CD14-positive monocyte (primary cell): ENCODE data around the gene DAB2IP. TPM values are rescaled to one million over a fixed set of nuclear protein-coding genes. Genes with fewer than 3 reads are reported as not detected.

Source experiments
- DNase-seq, 3 donors: peaks; one replicate each; pipeline ENCODE4 v3.0.0-alpha.2; 2011 to 2022
- H2AFZ ChIP-seq: 2 replicates; pipeline ENCODE4 v1.6.0; 2012; ENCODE audit warnings: mild to moderate bottlenecking, low read depth, low read length, inconsistent platforms; ENCODE audit not compliant: insufficient read depth, poor library complexity, severe bottlenecking
- H3K27ac ChIP-seq, 2 donors: 1 replicate in 1 of 2; 2 replicates in 1 of 2; pipeline ENCODE4 v1.5.1; 2012 to 2013; ENCODE audit warnings: low read length in 2 of 2, control low read depth in 1 of 2, inconsistent platforms in 1 of 2, low read depth in 1 of 2, mild to moderate bottlenecking in 1 of 2
- H3K27me3 ChIP-seq, 2 donors: one replicate each; pipeline versions ENCODE4 v1.6.0 to v1.6.1; 2011 to 2013; ENCODE audit warnings: low read length in 2 of 2; ENCODE audit not compliant: control insufficient read depth in 2 of 2, insufficient read depth in 2 of 2
- H3K36me3 ChIP-seq, 2 donors: replicated peaks in 1 of 2; 1 replicate in 1 of 2; 2 replicates in 1 of 2; pipeline versions ENCODE4 v1.5.1 to v1.6.1; 2012 to 2013; ENCODE audit warnings: low read length in 2 of 2, control low read depth in 1 of 2, inconsistent platforms in 1 of 2, mild to moderate bottlenecking in 1 of 2; ENCODE audit not compliant: insufficient read depth in 2 of 2, control insufficient read depth in 1 of 2
- H3K4me1 ChIP-seq, 2 donors: 1 replicate in 1 of 2; 2 replicates in 1 of 2; pipeline versions ENCODE4 v1.5.1 to v1.6.1; 2012 to 2013; ENCODE audit warnings: low read length in 2 of 2, control low read depth in 1 of 2, inconsistent platforms in 1 of 2, mild to moderate bottlenecking in 1 of 2, moderate library complexity in 1 of 2; ENCODE audit not compliant: insufficient read depth in 2 of 2, control insufficient read depth in 1 of 2
- H3K4me2 ChIP-seq: replicated peaks from 2 replicates; pipeline ENCODE3; 2012; ENCODE audit warnings: low read length, moderate library complexity, mild to moderate bottlenecking; ENCODE audit not compliant: poor library complexity, severe bottlenecking; ENCODE audit errors: extremely low read depth
- H3K4me3 ChIP-seq, 3 experiments: fragments of 200-600 bp in 1 of 3; sonication (generic) in 1 of 3; replicated peaks in 1 of 3; 1 replicate in 2 of 3; 2 replicates in 1 of 3; pipeline ENCODE4 v1.5.1; 2011 to 2013; ENCODE audit warnings: low read length in 3 of 3, mild to moderate bottlenecking in 3 of 3, control low read depth in 2 of 3, low read depth in 2 of 3, inconsistent platforms in 1 of 3, moderate library complexity in 1 of 3
- H3K79me2 ChIP-seq: 2 replicates; pipeline ENCODE4 v1.6.0; 2012; ENCODE audit warnings: mild to moderate bottlenecking, control low read depth, inconsistent platforms, low read length, moderate library complexity; ENCODE audit not compliant: insufficient read depth
- H3K9ac ChIP-seq: 2 replicates; pipeline ENCODE4 v1.6.0; 2017; ENCODE audit warnings: low read length, mild to moderate bottlenecking; ENCODE audit not compliant: insufficient read depth, poor library complexity, severe bottlenecking
- H3K9me3 ChIP-seq, 2 donors: replicated peaks in 1 of 2; 1 replicate in 1 of 2; 2 replicates in 1 of 2; pipeline versions ENCODE4 v1.5.1 to v1.6.1; 2012 to 2013; ENCODE audit warnings: low read length in 2 of 2, control low read depth in 1 of 2; ENCODE audit not compliant: control insufficient read depth in 1 of 2, insufficient read depth in 1 of 2
- H4K20me1 ChIP-seq: 2 replicates; pipeline ENCODE4 v1.6.0; 2012; ENCODE audit warnings: mild to moderate bottlenecking, low read length, control low read depth, moderate library complexity; ENCODE audit not compliant: insufficient read depth
- H3K27ac Mint-ChIP-seq, 7 donors: one replicate each; pipeline ENCODE4 v1.8.0; 2020; ENCODE audit warnings: mild to moderate bottlenecking in 7 of 7, mixed read lengths in 7 of 7, moderate library complexity in 6 of 7, inconsistent platforms in 2 of 7
- H3K27me3 Mint-ChIP-seq, 3 donors: one replicate each; pipeline ENCODE4 v1.8.0; 2021 to 2022; ENCODE audit warnings: low read depth in 3 of 3, mild to moderate bottlenecking in 3 of 3, mixed read lengths in 3 of 3, moderate library complexity in 3 of 3, inconsistent platforms in 1 of 3
- H3K36me3 Mint-ChIP-seq, 2 donors: one replicate each; pipeline ENCODE4 v1.8.0; 2020; ENCODE audit warnings: mixed read lengths in 2 of 2, inconsistent platforms in 1 of 2, mild to moderate bottlenecking in 1 of 2
- H3K4me1 Mint-ChIP-seq: one replicate; pipeline ENCODE4 v1.8.0; 2020; ENCODE audit warnings: mild to moderate bottlenecking, mixed read lengths
- H3K4me3 Mint-ChIP-seq, 2 donors: one replicate each; pipeline ENCODE4 v1.8.0; 2020; ENCODE audit warnings: mild to moderate bottlenecking in 2 of 2, mixed read lengths in 2 of 2, moderate library complexity in 1 of 2
- H3K9me3 Mint-ChIP-seq, 7 donors: one replicate each; pipeline ENCODE4 v1.8.0; 2020 to 2022; ENCODE audit warnings: mixed read lengths in 7 of 7, mild to moderate bottlenecking in 6 of 7, moderate library complexity in 6 of 7, inconsistent platforms in 2 of 7
- WGBS: methylation state at CpG from one replicate; pipeline ENCODE4 v1.1.5; 2013; ENCODE audit warnings: missing lambda C conversion rate; ENCODE audit not compliant: insufficient coverage; 5-methylcytosine and 5-hydroxymethylcytosine counted together
- intact Hi-C, 2 donors: fragments of 100-400 bp; cut with micrococcal nuclease; formaldehyde crosslinking; loops; one replicate each; pipeline versions ENCODE4 v1.15.0 to v1.15.1; 2023
- polyA plus RNA-seq, 3 donors: library from polyadenylated mRNA; depleted of rRNA in 1 of 3; unstranded in 2 of 3; stranded (reverse) in 1 of 3; fragments of 300-500 nt in 2 of 3; fragments of >200 nt in 1 of 3; fragmentation: Illumina TruSeq in 2 of 3; gene quantifications; 1 replicate in 2 of 3; 2 replicates in 1 of 3; pipeline ENCODE4 v1.2.3, GENCODE V29; 2012 to 2021
- TF ChIP-seq, protein P1 (sequence below): fragments of 200-600 bp; IDR thresholded peaks from one replicate; pipeline ENCODE4 v1.8.0; 2022; ENCODE audit warnings: antibody characterized with exemption, mild to moderate bottlenecking

Gene DAB2IP
- polyA plus RNA-seq, 3 donors = 0.13 TPM; not detected in 2

DNA sequence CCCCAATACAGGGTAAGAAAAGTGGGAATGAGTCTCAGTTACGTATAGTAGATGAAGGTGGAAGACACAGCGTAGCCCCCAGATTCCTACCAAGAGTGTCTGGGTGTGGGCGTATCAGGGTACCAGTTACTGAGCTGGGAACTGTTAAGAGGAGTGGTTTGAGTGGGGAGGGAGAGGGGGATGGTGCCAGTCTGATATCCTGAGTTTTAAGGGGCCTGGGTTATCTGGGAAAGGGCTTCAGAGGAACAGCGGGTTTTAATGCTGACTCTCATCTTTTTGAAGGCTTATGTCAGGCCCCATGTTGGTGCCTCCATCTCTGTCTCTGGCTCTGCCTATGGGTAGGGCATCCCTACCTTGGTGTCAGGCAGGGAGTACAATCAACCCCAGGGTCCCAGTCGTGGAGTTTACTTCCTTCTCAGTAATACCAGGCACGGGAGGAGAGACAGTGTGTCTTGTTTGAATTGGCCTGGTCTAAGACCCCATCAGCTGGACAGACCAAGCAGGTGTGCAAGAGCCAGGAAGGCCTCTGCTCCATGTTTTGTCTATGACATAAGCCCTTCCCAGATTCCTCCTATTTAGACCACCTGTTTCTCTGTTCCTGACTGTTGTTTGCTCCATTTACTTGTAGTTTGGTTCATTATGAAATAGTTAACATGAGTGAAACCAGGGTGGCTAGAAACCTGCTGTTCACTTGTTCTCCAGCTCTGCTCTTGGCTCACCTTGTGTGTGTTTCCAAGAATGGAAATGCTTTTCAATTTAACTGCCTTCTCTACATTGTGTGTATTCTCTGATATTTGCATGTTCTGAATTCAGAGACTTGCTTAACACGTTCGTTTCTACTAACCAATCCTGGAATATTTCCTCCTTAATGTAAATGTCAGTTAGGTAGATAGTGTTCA lies 125.6 kb downstream of the DAB2IP start:
- Mint-ChIP-seq H3K27me3 (peaks cover 0 to 2% (median 0%) of the 10 kb centered on the region in 3 donors), H3K4me1 (no peaks in the 10 kb centered on the region), H3K27ac (no peak overlapping the region), H3K36me3 (no peaks in the 10 kb centered on the region), H3K9me3 (peaks cover 0 to 3% (median 0%) of the 10 kb centered on the region in 7 donors), H3K4me3 (no peak overlapping the region)
- H3K79me2 ChIP-seq = no peaks in the 10 kb centered on the region
- no peaks in the 10 kb centered on the region for H3K27me3 ChIP-seq
- no peaks in the 10 kb centered on the region for H3K4me1 ChIP-seq
- H3K27ac ChIP-seq = no peak overlapping the region
- no peak overlapping the region for H3K4me3 ChIP-seq
- no peak overlapping the region for H3K9ac ChIP-seq
- H3K4me2 ChIP-seq = no peak overlapping the region
- no peaks in the 10 kb centered on the region for H3K36me3 ChIP-seq
- intact Hi-C loops = no loop called here
- TF ChIP-seq, protein P1, sequence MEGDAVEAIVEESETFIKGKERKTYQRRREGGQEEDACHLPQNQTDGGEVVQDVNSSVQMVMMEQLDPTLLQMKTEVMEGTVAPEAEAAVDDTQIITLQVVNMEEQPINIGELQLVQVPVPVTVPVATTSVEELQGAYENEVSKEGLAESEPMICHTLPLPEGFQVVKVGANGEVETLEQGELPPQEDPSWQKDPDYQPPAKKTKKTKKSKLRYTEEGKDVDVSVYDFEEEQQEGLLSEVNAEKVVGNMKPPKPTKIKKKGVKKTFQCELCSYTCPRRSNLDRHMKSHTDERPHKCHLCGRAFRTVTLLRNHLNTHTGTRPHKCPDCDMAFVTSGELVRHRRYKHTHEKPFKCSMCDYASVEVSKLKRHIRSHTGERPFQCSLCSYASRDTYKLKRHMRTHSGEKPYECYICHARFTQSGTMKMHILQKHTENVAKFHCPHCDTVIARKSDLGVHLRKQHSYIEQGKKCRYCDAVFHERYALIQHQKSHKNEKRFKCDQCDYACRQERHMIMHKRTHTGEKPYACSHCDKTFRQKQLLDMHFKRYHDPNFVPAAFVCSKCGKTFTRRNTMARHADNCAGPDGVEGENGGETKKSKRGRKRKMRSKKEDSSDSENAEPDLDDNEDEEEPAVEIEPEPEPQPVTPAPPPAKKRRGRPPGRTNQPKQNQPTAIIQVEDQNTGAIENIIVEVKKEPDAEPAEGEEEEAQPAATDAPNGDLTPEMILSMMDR = no peak
- no peak for DNase-seq
- no peaks in the 10 kb centered on the region for H4K20me1 ChIP-seq
- no peak overlapping the region for H2AFZ ChIP-seq
- no peaks in the 10 kb centered on the region for H3K9me3 ChIP-seq
- WGBS = 90% methylated on average over 4 of the region's 8 CpGs

DNA sequence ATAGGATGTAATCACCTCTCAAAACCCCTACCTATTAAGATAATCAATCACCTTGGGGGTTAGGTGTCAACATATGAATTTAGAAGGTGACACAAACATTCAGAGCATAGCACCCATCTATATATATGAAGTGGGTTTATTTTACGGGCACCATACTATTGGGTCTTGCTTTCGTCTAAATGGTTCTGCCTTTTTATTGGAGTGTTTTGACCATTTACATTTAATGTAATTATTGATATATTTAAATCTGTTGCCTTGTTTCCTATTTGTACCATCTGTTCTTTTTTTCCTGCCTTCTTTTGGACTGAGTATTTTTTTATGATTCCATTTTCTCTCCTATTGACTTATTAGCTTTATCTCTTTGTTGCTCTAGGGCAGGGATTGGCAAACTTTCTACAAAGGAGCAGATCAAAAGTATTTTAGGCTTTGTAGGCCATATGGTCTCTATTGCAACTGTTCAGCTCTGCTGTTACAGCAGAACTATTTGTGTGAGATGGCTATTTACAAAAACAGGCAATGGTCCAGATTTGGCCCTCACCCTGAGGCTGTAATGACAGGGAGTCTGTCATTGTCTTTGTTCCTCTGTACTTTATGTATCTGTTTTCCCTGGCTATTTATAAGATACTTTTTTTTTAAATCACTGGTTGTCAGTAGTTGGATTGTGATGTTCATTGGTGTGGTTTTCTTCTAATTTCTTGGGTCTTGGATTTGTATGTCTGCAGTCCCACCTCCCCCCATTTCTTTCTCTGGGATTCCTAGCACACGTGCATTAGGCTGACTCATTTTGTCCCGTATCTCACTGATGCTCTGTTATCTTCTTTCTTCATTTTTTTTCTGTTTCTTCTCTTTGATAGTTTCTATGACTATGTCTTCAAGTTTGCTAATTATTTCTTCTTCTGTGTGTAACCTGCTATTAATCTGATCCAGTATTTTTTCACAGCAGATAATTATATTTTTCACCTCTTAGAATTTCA lies 127.1 kb downstream of the DAB2IP start:
- Mint-ChIP-seq H3K27me3 (peaks cover 0 to 3% (median 0%) of the 10 kb centered on the region in 3 donors), H3K4me3 (no peak overlapping the region), H3K9me3 (peaks cover 0 to 3% (median 0%) of the 10 kb centered on the region in 7 donors), H3K36me3 (no peaks in the 10 kb centered on the region), H3K4me1 (no peaks in the 10 kb centered on the region), H3K27ac (no peak overlapping the region)
- no peaks in the 10 kb centered on the region for H4K20me1 ChIP-seq
- no peaks in the 10 kb centered on the region for H3K36me3 ChIP-seq
- no peak overlapping the region for H3K4me3 ChIP-seq
- H2AFZ ChIP-seq = no peak overlapping the region
- H3K9me3 ChIP-seq = no peaks in the 10 kb centered on the region
- intact Hi-C loops = no loop called here
- no peaks in the 10 kb centered on the region for H3K27me3 ChIP-seq
- H3K27ac ChIP-seq = no peak overlapping the region
- H3K4me1 ChIP-seq = no peaks in the 10 kb centered on the region
- H3K9ac ChIP-seq = no peak overlapping the region
- DNase-seq = no peak
- H3K79me2 ChIP-seq = no peaks in the 10 kb centered on the region
- H3K4me2 ChIP-seq = no peak overlapping the region
- WGBS = no CpG with 5 or more reads among the region's 4 CpGs
- TF ChIP-seq, protein P1 = no peak
